HL-60 (cell line): ENCODE data around the gene GPX4.

ENCODE experiments used
- POLR2AphosphoS5 ChIP-seq: IDR thresholded peaks from 2 replicates; pipeline ENCODE4 v1.6.1; 2012; ENCODE audit warnings: low read depth
- SPI1 ChIP-seq: IDR thresholded peaks from 2 replicates; pipeline ENCODE4 v1.6.1; 2012; ENCODE audit warnings: low read depth, mild to moderate bottlenecking, borderline replicate concordance
- TF ChIP-seq, protein P1 (sequence below): IDR thresholded peaks from one replicate; pipeline ENCODE4 v1.5.1; 2011; ENCODE audit warnings: low read length, control low read depth, inconsistent platforms; ENCODE audit not compliant: insufficient read depth

GRCh38 chr19:1136201-1136600, 32.4 kb downstream of the GPX4 start:
- TF ChIP-seq, protein P1, sequence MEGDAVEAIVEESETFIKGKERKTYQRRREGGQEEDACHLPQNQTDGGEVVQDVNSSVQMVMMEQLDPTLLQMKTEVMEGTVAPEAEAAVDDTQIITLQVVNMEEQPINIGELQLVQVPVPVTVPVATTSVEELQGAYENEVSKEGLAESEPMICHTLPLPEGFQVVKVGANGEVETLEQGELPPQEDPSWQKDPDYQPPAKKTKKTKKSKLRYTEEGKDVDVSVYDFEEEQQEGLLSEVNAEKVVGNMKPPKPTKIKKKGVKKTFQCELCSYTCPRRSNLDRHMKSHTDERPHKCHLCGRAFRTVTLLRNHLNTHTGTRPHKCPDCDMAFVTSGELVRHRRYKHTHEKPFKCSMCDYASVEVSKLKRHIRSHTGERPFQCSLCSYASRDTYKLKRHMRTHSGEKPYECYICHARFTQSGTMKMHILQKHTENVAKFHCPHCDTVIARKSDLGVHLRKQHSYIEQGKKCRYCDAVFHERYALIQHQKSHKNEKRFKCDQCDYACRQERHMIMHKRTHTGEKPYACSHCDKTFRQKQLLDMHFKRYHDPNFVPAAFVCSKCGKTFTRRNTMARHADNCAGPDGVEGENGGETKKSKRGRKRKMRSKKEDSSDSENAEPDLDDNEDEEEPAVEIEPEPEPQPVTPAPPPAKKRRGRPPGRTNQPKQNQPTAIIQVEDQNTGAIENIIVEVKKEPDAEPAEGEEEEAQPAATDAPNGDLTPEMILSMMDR = no peak
- TF ChIP-seq SPI1 = no peak
- no peak for TF ChIP-seq POLR2AphosphoS5
